AG04449 (cell line): ENCODE results near the gene EML5.

Experiments used
- CTCF ChIA-PET: fragments of 350-600 bp; formaldehyde crosslinking; extraction: SDS; loops from one replicate; lab custom pipeline; 2021; ENCODE audit warnings: antibody characterized with exemption; lab: Yijun Ruan, JAX
- POLR2A ChIA-PET: fragments of 400-600, 350-600 bp; formaldehyde crosslinking; extraction: SDS; loops from one replicate; lab custom pipeline; 2020; ENCODE audit warnings: antibody characterized with exemption, inconsistent platforms; lab: Yijun Ruan, JAX
- DNase-seq: peaks from one replicate; pipeline ENCODE4 v3.0.0-alpha.2; 2010; ENCODE audit warnings: low read depth, low spot score
- H3K4me3 ChIP-seq: 2 replicates; pipeline ENCODE4 v1.5.1; 2011; ENCODE audit warnings: low read depth, mild to moderate bottlenecking, control low read depth, low read length
- TF ChIP-seq, protein P1 (sequence below): IDR thresholded peaks from one replicate; pipeline ENCODE4 v1.5.1; 2011; ENCODE audit warnings: mild to moderate bottlenecking, moderate library complexity, low read length, control low read depth, inconsistent platforms; ENCODE audit not compliant: insufficient read depth; ENCODE audit errors: missing control alignments

Gene EML5

GRCh38 chr14:88669346-88669745, 123.4 kb downstream of the EML5 start:
- no peak overlapping the region for H3K4me3 ChIP-seq
- POLR2A ChIA-PET = interaction anchor here (1.3 kb wide), 1 partner anchor 155 kb away, joined by 3 read pairs; the partner anchor contains the start of gene TTC8
- no peak for DNase-seq
- CTCF ChIA-PET = interaction anchor here (1.1 to 6.6 kb wide), 8 partner anchors 11 to 358 kb away, joined by 3 to 78 read pairs (median 14); no protein-coding TSS in a partner anchor
- TF ChIP-seq, protein P1, sequence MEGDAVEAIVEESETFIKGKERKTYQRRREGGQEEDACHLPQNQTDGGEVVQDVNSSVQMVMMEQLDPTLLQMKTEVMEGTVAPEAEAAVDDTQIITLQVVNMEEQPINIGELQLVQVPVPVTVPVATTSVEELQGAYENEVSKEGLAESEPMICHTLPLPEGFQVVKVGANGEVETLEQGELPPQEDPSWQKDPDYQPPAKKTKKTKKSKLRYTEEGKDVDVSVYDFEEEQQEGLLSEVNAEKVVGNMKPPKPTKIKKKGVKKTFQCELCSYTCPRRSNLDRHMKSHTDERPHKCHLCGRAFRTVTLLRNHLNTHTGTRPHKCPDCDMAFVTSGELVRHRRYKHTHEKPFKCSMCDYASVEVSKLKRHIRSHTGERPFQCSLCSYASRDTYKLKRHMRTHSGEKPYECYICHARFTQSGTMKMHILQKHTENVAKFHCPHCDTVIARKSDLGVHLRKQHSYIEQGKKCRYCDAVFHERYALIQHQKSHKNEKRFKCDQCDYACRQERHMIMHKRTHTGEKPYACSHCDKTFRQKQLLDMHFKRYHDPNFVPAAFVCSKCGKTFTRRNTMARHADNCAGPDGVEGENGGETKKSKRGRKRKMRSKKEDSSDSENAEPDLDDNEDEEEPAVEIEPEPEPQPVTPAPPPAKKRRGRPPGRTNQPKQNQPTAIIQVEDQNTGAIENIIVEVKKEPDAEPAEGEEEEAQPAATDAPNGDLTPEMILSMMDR = no peak

GRCh38 chr14:88668448-88669116, 124.2 kb downstream of the EML5 start:
- DNase-seq = no peak
- H3K4me3 ChIP-seq = no peak overlapping the region
- ChIA-PET POLR2A (interaction anchor here (0.7 to 1.3 kb wide), 2 partner anchors 156 to 266 kb away, joined by 3 read pairs; partner anchors contain the start of gene TTC8), CTCF (interaction anchor here (1.1 to 6.6 kb wide), 20 partner anchors 12 to 359 kb away, joined by 3 to 78 read pairs (median 7); partner anchors contain the start of gene EML5)
- TF ChIP-seq, protein P1 = no peak

DNA sequence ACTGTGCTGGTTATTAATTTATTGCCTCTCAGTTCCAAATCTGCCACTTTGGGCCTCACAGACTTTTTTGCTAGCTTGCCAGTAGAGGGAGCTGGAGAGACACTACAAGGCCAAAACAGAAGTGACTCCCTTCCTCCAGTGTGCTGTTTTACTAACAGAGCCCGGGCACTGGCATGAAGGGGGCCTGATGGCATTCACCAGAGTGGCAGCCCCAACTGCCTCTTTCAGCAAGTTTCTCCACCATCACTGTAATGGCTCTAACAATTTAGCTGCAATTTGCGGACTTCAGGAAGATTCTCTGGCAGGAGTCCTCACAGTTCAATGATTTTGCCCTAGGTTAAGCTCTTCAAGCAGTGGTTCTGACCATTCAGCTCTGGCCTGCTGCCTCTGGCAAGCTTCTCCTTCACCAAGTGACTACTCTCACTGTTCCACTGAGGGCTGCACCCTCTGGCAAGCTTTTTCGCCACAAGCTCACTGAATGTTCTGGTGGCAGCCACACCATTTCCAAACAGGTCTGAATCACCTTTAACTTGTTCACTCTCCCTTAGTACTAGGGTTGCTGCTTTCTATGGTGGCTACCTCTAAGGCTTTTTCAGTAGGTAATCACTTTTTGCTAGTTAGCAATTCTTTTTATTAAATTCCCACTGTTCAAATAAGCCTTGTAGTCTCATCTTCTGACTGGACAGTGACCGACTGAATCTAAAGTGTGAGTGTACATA, 125.0 kb downstream of the EML5 start:
- H3K4me3 ChIP-seq = no peak overlapping the region
- ChIA-PET CTCF (interaction anchor here (0.6 to 6.6 kb wide), 60 partner anchors 10 to 1299 kb away, joined by 3 to 78 read pairs (median 4); partner anchors contain the start of gene EML5), POLR2A (no interaction called here)
- DNase-seq = peak; percentile 45
- TF ChIP-seq, protein P1 = peak; percentile 87

DNA sequence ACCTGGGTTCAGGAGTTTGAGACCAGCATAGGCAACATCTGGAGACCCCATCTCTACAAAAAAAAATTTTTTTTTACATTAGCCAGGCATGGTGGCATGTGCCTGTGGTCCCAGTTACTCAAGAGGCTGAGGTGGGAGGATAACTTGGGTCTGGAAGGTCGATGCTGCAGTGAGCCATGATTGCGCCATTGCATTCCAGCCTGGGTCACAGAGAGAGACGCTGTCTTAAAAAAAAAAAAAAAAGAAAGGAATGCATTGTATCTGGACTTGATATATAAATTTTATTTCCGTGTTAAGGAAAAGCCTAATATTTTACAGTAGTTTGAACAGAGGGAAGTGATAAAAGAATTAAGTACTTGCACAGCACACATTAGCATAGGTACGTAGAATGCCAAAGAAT, 132.7 kb downstream of the EML5 start:
- ChIA-PET CTCF (no interaction called here), POLR2A (no interaction called here)
- TF ChIP-seq, protein P1 = no peak
- no peak for DNase-seq
- no peak overlapping the region for H3K4me3 ChIP-seq

DNA sequence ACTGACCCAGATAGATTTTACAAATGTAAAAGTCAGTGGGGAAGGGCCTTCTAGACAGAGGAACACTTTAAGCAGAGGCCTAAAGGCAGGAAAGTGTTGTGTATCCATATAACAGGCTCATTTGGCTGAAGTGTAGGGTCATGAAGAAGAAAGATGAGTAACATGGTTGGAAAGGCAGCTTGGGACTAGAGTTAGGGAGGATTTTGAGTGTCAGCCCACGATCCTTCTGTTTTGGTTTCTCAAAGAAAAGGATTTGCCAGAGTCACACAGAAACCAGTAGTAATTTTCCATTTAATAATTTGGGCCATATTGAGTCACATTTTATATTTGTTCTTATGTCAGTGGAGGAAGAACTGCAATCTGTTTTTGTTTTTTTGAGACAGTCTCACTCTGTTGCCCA, 153.5 kb downstream of the EML5 start:
- H3K4me3 ChIP-seq = no peak overlapping the region
- DNase-seq = no peak
- TF ChIP-seq, protein P1 = no peak
- CTCF ChIA-PET = no interaction called here
- POLR2A ChIA-PET = no interaction called here

DNA sequence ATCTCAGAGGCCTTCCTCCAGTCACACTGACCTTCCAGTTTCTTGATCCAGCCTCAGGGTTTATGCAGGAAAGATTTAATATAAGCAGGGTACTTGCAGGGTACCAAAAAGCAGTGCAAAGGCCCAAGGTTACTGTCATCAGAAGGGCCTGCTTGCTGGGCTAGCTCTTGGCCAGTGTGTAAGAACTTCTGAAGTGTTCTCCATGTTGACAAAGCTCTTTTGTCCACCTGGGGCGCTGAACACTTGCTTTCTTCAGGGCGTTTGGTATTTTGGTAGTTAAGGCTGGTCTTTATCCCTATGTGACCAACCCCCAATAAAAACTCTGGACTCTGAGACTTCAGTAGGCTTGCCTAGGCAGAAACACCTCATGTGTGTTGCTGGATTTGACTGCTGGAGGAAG, 160.2 kb downstream of the EML5 start:
- POLR2A ChIA-PET = no interaction called here
- no peak overlapping the region for H3K4me3 ChIP-seq
- TF ChIP-seq, protein P1 = no peak
- CTCF ChIA-PET = no interaction called here
- no peak for DNase-seq
